ENCODE measurements around the gene CENPS. TPM values are rescaled to one million over a fixed set of nuclear protein-coding genes. Genes with fewer than 3 reads are reported as not detected.

Gene CENPS
- total and polyA plus RNA-seq, 2 of the 13 experiments (the other 11 are each of a cell fraction or from before 2014, with no cell fraction given) = 3.3 to 22.0 TPM

DNA sequence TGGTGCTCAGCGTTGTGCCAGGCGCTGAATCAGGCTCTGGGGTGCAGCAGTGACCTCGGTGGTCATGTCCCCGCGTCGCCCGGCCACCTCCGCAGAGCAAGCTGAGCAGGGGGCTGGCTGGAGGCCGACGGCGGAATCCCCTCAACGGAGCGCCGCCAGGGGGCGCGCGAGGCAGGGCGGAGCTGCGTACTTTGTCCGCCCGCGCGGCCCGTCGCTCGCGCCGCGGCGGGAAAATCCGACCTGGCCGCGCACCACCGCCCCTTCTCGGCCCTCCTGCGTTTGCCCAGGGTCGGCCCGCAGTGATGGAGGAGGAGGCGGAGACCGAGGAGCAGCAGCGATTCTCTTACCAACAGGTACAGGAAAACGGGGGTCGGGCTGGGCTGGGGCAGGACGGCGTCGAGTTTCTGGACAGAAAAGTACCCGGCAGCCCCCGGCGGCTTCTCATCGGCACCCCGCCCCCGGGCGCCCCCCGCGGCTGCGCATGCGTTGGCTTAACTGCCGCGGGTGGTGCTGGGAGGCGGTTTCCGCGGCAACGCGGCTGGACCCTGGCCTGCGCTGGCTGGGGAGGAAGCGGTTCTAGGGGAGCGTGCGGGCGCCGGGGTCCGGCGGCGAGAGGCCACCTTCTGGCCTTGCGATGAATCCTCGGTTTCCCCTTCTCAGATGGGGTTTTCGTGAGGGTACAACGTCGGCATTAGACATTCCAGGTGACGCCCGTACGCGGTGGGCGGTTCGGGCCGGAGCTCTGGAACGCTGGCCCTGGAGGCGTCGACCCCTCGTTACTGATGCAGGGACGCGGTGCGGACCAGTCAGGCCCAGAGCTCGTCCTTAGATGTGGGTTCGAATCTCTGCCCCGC, at the start of gene CENPS (continued):
- TF ChIP-seq, protein P1, sequence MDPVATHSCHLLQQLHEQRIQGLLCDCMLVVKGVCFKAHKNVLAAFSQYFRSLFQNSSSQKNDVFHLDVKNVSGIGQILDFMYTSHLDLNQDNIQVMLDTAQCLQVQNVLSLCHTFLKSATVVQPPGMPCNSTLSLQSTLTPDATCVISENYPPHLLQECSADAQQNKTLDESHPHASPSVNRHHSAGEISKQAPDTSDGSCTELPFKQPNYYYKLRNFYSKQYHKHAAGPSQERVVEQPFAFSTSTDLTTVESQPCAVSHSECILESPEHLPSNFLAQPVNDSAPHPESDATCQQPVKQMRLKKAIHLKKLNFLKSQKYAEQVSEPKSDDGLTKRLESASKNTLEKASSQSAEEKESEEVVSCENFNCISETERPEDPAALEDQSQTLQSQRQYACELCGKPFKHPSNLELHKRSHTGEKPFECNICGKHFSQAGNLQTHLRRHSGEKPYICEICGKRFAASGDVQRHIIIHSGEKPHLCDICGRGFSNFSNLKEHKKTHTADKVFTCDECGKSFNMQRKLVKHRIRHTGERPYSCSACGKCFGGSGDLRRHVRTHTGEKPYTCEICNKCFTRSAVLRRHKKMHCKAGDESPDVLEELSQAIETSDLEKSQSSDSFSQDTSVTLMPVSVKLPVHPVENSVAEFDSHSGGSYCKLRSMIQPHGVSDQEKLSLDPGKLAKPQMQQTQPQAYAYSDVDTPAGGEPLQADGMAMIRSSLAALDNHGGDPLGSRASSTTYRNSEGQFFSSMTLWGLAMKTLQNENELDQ (CRISPR knock-in tag; IDR thresholded peaks at IDR 0.05; ENCODE audit: borderline replicate concordance) = no peak
- no peak for TF ChIP-seq NCOA5 (CRISPR knock-in tag; IDR thresholded peaks at IDR 0.05)
- TF ChIP-seq SMARCE1 (IDR thresholded peaks at IDR 0.05; ENCODE audit: borderline replicate concordance) = no peak
- TF ChIP-seq, protein P2, sequence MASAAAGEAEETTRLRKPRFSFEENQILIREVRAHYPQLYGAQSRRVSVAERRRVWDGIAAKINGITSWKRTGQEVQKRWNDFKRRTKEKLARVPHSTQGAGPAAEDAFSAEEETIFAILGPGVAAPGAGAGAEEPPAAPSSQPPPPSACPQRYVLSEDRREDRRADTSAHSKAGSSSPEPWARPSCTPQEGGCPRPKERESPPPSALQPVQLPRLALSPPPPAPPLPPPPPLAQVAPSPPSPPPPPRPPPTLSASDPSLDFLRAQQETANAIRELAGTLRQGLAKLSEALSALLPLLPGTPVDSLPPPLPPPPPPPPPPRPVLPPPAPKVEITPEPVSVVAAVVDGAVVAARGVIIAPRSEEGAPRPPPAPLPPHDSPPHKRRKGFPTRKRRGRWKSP (CRISPR knock-in tag; IDR thresholded peaks at IDR 0.05) = peak; percentile 92; the same call in 1 of the 2 replicates
- no peak; the same call in 1 of the 2 replicates for TF ChIP-seq KLF11 (CRISPR knock-in tag; IDR thresholded peaks at IDR 0.05)
- TF ChIP-seq ZNF83 (CRISPR knock-in tag; IDR thresholded peaks at IDR 0.05; ENCODE audit: borderline replicate concordance) = no peak
- TF ChIP-seq IRF2 (CRISPR knock-in tag; IDR thresholded peaks at IDR 0.05) = 0 out of 2 replicates have a peak, but pooled peaks have one; percentile 13
- TF ChIP-seq ZNF430 (CRISPR knock-in tag; IDR thresholded peaks at IDR 0.05) = peak; percentile 95
- no peak for TF ChIP-seq HMG20B (CRISPR knock-in tag; conservative IDR thresholded peaks at IDR 0.05)
- TF ChIP-seq, protein P3, sequence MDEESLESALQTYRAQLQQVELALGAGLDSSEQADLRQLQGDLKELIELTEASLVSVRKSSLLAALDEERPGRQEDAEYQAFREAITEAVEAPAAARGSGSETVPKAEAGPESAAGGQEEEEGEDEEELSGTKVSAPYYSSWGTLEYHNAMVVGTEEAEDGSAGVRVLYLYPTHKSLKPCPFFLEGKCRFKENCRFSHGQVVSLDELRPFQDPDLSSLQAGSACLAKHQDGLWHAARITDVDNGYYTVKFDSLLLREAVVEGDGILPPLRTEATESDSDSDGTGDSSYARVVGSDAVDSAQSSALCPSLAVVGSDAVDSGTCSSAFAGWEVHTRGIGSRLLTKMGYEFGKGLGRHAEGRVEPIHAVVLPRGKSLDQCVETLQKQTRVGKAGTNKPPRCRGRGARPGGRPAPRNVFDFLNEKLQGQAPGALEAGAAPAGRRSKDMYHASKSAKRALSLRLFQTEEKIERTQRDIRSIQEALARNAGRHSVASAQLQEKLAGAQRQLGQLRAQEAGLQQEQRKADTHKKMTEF (CRISPR knock-in tag; IDR thresholded peaks at IDR 0.05) = peak; percentile 97
- TF ChIP-seq ZBTB7A (CRISPR knock-in tag; IDR thresholded peaks at IDR 0.05) = peak; percentile 57; the same call in 1 of the 2 replicates
- 0 out of 2 replicates have a peak, but pooled peaks have one; percentile 34 for TF ChIP-seq JUND (CRISPR knock-in tag; IDR thresholded peaks at IDR 0.05)
- TF ChIP-seq, protein P4, sequence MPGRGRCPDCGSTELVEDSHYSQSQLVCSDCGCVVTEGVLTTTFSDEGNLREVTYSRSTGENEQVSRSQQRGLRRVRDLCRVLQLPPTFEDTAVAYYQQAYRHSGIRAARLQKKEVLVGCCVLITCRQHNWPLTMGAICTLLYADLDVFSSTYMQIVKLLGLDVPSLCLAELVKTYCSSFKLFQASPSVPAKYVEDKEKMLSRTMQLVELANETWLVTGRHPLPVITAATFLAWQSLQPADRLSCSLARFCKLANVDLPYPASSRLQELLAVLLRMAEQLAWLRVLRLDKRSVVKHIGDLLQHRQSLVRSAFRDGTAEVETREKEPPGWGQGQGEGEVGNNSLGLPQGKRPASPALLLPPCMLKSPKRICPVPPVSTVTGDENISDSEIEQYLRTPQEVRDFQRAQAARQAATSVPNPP (CRISPR knock-in tag; IDR thresholded peaks at IDR 0.05) = peak; percentile 97
